Measurements from ENCODE around the gene GRPEL1.

GRCh38 chr4:7108660-7109059, 40.8 kb upstream of the GRPEL1 start:
- TF ChIP-seq YY1 (IDR thresholded peaks at IDR 0.05) (no peak), CTCF (IDR thresholded peaks at IDR 0.05; ENCODE audit: low read depth, low read length, missing input control) (no peak)
